Fibroblast of skin of abdomen (primary cell): Measurements from ENCODE around the gene FLYWCH2.
"Not testable (repeated sequence)": the region's sequence is repeated elsewhere in the genome, so short reads cannot be mapped to it uniquely, and the experiment has no call there.

ENCODE experiments used
- DNase-seq: peaks from one replicate; pipeline ENCODE4 v3.0.0-alpha.2; 2013

The FLYWCH2 gene

DNA sequence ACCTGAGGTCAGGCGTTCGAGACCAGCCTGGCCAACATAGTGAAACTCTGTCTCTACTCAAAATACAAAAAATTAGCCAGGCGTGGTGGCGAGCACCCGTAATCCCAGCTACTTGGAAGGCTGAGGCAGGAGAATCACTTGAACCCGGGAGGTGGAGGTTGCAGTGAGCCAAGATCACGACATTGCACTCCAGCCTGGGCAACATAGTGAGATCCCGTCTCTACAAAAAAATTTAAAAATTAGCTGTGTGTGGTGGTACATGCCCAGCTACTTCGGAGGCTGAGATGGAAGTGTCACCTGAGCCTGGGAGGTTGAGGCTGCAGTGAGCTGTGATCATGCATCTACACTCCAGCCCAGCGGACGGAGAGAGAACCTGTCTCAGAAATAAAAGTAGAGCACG is 60.7 kb downstream of the FLYWCH2 start:
- not testable (repeated sequence) for DNase-seq

DNA sequence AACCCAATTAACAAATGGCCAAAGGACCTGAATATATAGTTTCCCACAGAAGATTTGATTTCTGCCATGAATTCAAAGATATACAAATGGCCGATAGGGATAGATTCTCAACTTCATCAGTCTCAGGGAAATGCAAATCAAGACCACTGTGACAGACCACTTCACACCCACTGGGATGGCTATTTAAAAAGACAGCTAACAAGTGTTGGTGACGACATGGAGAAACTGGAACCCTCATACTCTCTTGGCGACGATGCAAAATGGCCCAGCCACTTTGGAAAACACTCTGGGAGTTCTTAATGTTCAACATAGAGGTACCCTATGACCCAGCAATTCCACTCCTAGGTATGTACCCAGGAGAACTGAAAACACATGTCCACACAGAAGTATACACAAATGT is 63.6 kb downstream of the FLYWCH2 start:
- DNase-seq = no peak
